CD4-positive, alpha-beta T cell treated with Interleukin-15 for 4 hours (primary cell): Measurements from ENCODE around the gene LLPH.

Source experiments
- DNase-seq: peaks from one replicate; pipeline ENCODE4 v3.0.0-alpha.2; 2020; ENCODE audit warnings: low spot score

The LLPH gene

GRCh38 chr12:66142826-66143225, 12.3 kb upstream of the LLPH start:
- DNase-seq, result no peak

GRCh38 chr12:66141299-66141698, 10.7 kb upstream of the LLPH start:
- no peak for DNase-seq

GRCh38 chr12:66140731-66141130, 10.2 kb upstream of the LLPH start:
- DNase-seq, result no peak

GRCh38 chr12:66139328-66139727, 8.8 kb upstream of the LLPH start:
- DNase-seq, result no peak

GRCh38 chr12:66137937-66138336, 7.4 kb upstream of the LLPH start:
- DNase-seq, result no peak

- DNase-seq, result no peak
Observed at GRCh38 chr12:66132408-66132807, 1.9 kb upstream of the LLPH start.

GRCh38 chr12:66131067-66131688, 628 bp upstream of the LLPH start:
- no peak for DNase-seq

GRCh38 chr12:66129934-66130266, 650 bp downstream of the LLPH start:
- no peak for DNase-seq

GRCh38 chr12:66127650-66128049, 2.9 kb downstream of the LLPH start:
- no peak for DNase-seq

GRCh38 chr12:66120477-66120876, 10.1 kb downstream of the LLPH start:
- DNase-seq, result no peak

- DNase-seq, result no peak
Observed at GRCh38 chr12:66119870-66120241, 10.7 kb downstream of the LLPH start.

- DNase-seq, result no peak
Observed at GRCh38 chr12:66119229-66119869, 11.2 kb downstream of the LLPH start.

- DNase-seq, result no peak
Observed at GRCh38 chr12:66118240-66118891, 12.2 kb downstream of the LLPH start.

GRCh38 chr12:66117242-66117641, 13.3 kb downstream of the LLPH start:
- no peak for DNase-seq

- DNase-seq, result no peak
Observed at GRCh38 chr12:66115071-66115600, 15.4 kb downstream of the LLPH start.

- DNase-seq, result no peak
Observed at GRCh38 chr12:66113471-66113870, 17.1 kb downstream of the LLPH start.

- DNase-seq, result no peak
Observed at GRCh38 chr12:66111605-66112004, 18.9 kb downstream of the LLPH start.

- DNase-seq, result no peak
Observed at GRCh38 chr12:66109056-66109455, 21.5 kb downstream of the LLPH start.

- no peak for DNase-seq
Observed at GRCh38 chr12:66108386-66108785, 22.2 kb downstream of the LLPH start.

- peak; percentile 83 for DNase-seq
Observed at GRCh38 chr12:66107451-66107915, 23.1 kb downstream of the LLPH start.

- no peak for DNase-seq
Observed at GRCh38 chr12:66103016-66103913, 27.3 kb downstream of the LLPH start.

- DNase-seq, result no peak
Observed at GRCh38 chr12:66092559-66093269, 37.8 kb downstream of the LLPH start.
